Epidermal melanocyte (primary cell): Measurements from ENCODE around the gene TIGD7.
"Not testable (repeated sequence)": the region's sequence is repeated elsewhere in the genome, so short reads cannot be mapped to it uniquely, and the experiment has no call there.

Experiments used
- DNase-seq: peaks from one replicate; pipeline ENCODE4 v3.0.0; 2011; ENCODE audit warnings: low spot score; ENCODE audit not compliant: insufficient read length

The TIGD7 gene

GRCh38 chr16:3282730-3283542 lies 22.3 kb downstream of the TIGD7 start, which contains the start of gene ZNF263:
TSS of gene ZNF263 (plus strand) at chr16:3283491. CDS start at chr16:3283819, 328 bp downstream.
- DNase-seq, result peak; percentile 98

DNA sequence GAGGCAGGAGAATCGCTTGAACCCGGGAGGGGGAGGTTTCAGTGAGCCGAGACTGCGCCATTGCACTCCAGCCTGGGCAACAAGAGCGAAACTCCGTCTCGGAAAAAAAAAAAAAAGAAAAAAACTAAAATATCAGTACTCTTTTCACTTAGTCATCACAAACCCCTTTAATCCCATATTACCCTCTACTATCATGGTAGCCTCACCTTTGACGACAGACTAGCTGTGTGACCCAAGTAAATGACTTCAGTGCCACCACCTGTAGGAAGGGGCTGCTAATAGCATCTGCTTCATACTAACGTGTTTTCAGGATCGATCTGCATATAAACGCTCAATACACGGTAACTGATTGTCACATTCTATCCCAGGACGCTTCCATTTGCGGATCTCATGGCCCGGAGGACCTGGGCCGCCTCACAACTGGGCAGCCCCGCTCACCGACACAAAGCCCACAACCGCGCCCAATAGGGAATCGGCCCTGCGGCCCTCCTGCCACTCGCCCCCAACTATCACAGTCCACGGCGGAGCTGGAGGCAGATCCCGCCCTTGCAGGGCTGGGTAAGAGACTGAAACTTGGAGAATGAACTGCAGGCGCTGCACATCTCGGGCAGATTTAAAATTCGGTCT lies 23.0 kb downstream of the TIGD7 start:
- DNase-seq, result no peak

DNA sequence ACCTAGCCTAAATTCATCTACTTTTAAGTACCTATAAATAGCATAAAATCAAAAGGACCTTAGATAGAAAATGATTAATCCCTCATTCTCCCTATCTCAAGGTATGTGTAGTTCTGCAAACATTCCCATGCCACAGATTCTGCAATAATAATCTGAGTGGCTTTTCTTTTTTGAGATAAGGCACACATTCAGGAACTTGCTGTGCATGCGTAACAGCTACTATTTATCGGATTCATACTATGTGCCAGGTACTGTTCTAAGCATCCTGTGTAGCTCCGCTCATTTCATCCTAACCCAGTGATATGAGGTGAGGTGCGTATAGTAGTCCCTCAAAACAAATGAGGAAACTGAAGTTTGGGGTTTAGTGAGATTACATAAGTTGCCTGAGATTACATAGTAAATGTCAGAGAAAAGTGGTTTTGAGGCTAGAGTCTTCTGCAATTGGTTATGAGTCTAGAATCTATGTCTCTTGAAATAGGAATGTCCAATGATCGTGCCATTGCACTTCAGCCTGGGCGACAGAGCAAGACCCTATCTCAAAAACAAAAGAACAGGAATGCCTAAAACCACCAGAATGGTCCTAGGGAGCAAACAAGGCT lies 23.9 kb downstream of the TIGD7 start:
- no peak for DNase-seq

DNA sequence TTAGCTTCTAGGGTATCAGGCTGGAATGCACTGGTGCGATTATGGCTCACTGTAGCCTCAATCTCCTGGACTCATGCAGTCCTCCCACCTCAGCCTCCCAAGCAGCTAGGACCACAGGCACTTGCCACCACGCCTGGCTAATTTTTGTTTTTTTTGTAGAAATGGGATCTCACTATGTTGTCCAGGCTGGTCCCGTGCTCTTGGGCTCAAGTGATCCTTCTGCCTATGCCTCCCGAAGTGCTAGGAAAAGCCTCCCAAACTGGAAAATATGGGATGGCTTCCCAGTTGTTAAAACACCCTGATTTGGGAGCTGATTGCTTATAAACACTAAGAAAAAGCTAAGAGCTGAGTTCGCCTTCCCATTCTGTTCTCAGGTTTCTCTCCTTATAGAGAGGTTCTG lies 28.6 kb downstream of the TIGD7 start:
- DNase-seq, result no peak

DNA sequence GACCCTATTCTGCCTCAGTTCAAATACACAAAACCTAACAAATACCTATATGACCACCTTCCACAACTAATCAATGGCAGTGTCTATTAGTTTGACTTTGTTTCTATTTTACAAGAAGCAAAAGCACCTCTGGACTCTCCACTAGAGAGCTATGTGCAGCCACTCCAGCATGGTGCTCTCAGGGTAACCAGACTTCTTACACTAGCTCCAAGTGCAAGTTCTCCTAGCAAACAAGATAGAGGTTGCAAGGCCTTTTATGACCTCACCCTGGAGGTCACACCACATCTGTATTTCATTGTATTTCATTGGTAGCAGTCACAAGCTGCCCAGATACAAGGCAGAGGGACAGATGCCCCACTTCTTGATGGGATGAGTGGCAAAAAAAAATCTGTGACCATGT lies 30.3 kb downstream of the TIGD7 start:
- no peak for DNase-seq

- no peak for DNase-seq
These were observed 30.7 kb downstream of the TIGD7 start for GRCh38 chr16:3274490-3274889.

- not testable (repeated sequence) for DNase-seq
These were observed 33.9 kb downstream of the TIGD7 start for GRCh38 chr16:3271281-3271680.

GRCh38 chr16:3270718-3271117 lies 34.5 kb downstream of the TIGD7 start:
- DNase-seq, result not testable (repeated sequence)

GRCh38 chr16:3268294-3268693 lies 36.9 kb downstream of the TIGD7 start:
- no peak for DNase-seq

DNA sequence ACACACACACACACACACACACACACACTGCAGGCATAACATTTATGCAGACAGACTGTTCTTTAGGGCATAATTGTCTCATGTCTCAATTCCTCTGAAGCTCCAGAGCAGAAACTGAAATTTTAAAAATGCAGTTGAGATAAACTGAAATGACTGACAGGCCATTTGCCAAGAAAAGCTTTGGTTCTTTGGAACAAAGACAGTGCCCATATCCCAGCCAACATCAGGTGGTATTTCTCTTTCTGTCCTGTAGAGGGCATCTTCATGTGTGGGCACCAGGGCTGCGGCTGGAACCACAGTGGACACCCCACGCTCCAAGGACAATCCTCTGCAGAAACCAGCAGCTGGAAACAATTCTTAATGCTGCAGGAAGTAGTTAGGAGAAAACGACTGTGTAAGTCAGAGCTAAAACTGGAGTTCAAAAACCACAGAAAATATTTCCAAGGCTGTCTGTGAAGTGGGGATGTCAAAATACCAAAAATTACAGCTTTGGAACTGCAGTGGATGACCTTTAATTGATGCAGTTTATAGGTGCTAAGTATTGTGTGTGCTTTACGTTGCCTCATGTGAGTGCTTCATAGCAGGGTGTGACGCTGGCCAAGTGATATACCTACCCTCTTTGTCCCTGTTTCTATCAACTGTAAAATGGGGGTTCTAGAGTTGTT lies 38.2 kb downstream of the TIGD7 start:
- DNase-seq, result peak; percentile 62

- peak; percentile 96 for DNase-seq
These were observed 40.8 kb downstream of the TIGD7 start for GRCh38 chr16:3264137-3265036.

- DNase-seq, result no peak
These were observed 42.7 kb downstream of the TIGD7 start for GRCh38 chr16:3262517-3262916.

DNA sequence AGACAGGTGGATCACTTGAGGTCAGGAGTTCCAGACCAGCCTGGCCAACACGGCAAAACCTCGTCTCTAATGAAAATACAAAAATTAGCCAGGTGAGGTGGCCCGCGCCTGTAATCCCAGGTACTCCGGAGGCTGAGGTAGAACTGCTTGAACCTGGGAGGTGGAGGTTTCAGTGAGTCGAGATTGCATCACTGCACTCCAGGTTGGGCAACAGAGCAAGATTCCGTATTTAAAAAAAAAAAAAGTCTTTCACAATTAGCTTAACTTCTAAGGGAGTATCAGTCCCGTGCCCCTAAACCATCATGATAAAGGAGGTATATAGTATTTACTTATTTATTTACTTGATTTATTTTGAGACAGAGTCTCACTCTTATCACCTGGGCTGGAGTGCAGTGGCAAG lies 45.4 kb downstream of the TIGD7 start:
- DNase-seq, result no peak

DNA sequence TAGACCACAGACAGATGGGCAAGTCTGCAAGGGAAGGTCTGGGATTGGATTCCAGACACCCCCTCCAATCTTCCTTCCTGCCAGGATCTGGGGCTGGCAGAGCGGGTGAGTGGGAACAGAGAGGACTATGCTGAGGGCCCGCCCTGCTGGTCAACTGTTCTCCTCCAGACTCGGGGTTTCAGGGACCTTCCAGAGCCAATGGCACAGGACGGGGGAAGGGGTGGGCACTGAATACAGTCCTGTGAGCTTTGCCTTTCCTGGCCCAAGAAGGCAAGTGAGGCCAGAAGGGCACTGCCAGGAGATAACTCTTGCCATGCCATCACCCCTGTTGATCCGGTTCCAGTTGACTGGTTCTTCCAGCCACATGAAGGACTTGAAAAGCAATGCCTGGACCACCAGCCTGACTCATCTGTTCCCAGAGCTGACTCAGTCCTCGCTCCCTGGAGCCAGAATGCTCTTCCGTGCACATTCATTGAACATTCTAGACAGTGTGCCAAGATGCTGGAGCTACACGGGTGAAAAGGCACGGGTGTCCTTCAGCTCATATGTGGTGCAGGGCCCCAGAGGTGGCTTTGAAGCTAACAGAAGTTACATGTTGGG lies 48.3 kb downstream of the TIGD7 start:
- DNase-seq, result no peak

- DNase-seq, result no peak
These were observed 48.9 kb downstream of the TIGD7 start, which contains the start of gene MEFV for GRCh38 chr16:3256146-3256865. TSS of gene MEFV (minus strand) at chr16:3256633. CDS start at chr16:3256587, 46 bp downstream.

- DNase-seq, result no peak
These were observed 50.9 kb downstream of the TIGD7 start for GRCh38 chr16:3254309-3254708.

GRCh38 chr16:3252967-3253366 lies 52.3 kb downstream of the TIGD7 start:
- DNase-seq, result no peak

DNA sequence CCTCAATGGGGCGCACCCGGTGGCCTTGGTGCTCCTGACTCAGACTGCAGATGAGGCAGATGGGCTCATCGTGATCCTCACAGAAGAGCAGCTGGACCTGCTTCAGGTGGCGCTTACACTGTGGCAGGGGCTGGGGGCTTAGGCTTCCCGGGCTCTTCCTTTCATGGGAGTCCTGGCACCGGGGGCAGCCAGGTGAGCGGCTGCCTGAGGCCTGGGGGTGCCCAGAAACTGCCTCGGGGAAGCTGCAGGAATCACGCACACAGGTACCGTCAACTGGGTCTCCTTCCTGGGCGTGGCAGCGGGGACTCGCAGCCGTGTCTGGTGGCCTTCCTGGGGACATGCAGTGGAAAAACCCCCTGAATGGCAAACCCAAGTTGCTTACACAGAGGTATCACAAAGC lies 55.8 kb downstream of the TIGD7 start:
- no peak for DNase-seq

- DNase-seq, result no peak
These were observed 56.2 kb downstream of the TIGD7 start for GRCh38 chr16:3249020-3249419.
